Stomach (tissue), 9 donors: Measurements from ENCODE around the gene UNC79. TPM values are rescaled to one million over a fixed set of nuclear protein-coding genes. Genes with fewer than 3 reads are reported as not detected.

Experiments used
- DNase-seq, 2 donors: peaks; one replicate each; pipeline versions ENCODE4 v3.0.0 to v3.0.0-alpha.2; 2013 to 2019
- H3K27ac ChIP-seq, 5 donors: fragments of 200-600 bp in 4 of 5; sonication (generic) in 4 of 5; one replicate each; pipeline ENCODE4 v1.5.1; 2013 to 2019; ENCODE audit warnings: mild to moderate bottlenecking in 1 of 5, moderate library complexity in 1 of 5
- H3K27me3 ChIP-seq, 3 donors: fragments of 200-600 bp; sonication (generic); one replicate each; pipeline ENCODE4 v1.5.1; 2017 to 2019; ENCODE audit warnings: mixed run types in 1 of 3
- H3K36me3 ChIP-seq, 4 donors: fragments of 200-600 bp; sonication (generic); 1 replicate in 3 of 4; 2 replicates in 1 of 4; pipeline ENCODE4 v1.5.1; 2016 to 2019
- H3K4me1 ChIP-seq, 4 donors: fragments of 200-600 bp; sonication (generic); one replicate each; pipeline ENCODE4 v1.5.1; 2016 to 2019
- H3K4me3 ChIP-seq, 4 donors: fragments of 200-600 bp; sonication (generic) in 3 of 4; one replicate each; pipeline ENCODE4 v1.5.1; 2016 to 2019; ENCODE audit warnings: mild to moderate bottlenecking in 1 of 4
- H3K9me3 ChIP-seq, 4 donors: fragments of 200-600 bp; sonication (generic); one replicate each; pipeline ENCODE4 v1.5.1; 2016 to 2019
- CTCF ChIP-seq, 7 experiments: fragments of 450-650 bp in 4 of 7; fragments of 200-600 bp in 3 of 7; sonication (generic) in 3 of 7; IDR thresholded peaks; one replicate each; pipeline ENCODE4 v1.5.1; 2016 to 2019; ENCODE audit warnings: antibody characterized with exemption in 7 of 7, control low read depth in 2 of 7, mild to moderate bottlenecking in 1 of 7
- EP300 ChIP-seq: sonication (generic); formaldehyde crosslinking; IDR thresholded peaks from one replicate; pipeline ENCODE4 v1.6.1; 2017; ENCODE audit warnings: antibody characterized with exemption
- POLR2A ChIP-seq, 4 donors: fragments of 450-650 bp; IDR thresholded peaks; one replicate each; pipeline ENCODE4 v1.6.1; 2016; ENCODE audit warnings: antibody characterized with exemption in 4 of 4, control low read depth in 2 of 4, mild to moderate bottlenecking in 1 of 4, moderate library complexity in 1 of 4
- POLR2AphosphoS5 ChIP-seq, 3 donors: sonication (generic); formaldehyde crosslinking; IDR thresholded peaks; one replicate each; pipeline ENCODE4 v1.6.1; 2016; ENCODE audit warnings: antibody characterized with exemption in 3 of 3
- WGBS, 5 donors: extraction: QIAGEN DNeasy Blood & Tissue Kit in 3 of 5; methylation state at CpG; one replicate each; pipeline versions ENCODE4 v1.1.5 to v1.1.7; 2013 to 2018; 5-methylcytosine and 5-hydroxymethylcytosine counted together
- intact Hi-C: fragments of 100-400 bp; cut with DNase I; formaldehyde crosslinking; loops from one replicate; pipeline ENCODE4 v1.15.1; 2023; ENCODE audit warnings: low total_unique reads
- polyA plus RNA-seq, 3 donors: library from polyadenylated mRNA; stranded (reverse); fragments of 200-250 nt; gene quantifications; one replicate each; pipeline ENCODE4 v1.2.3, GENCODE V29; 2013
- total RNA-seq, 5 donors: library from RNA; depleted of rRNA; stranded (reverse); fragments of >200 nt; gene quantifications; one replicate each; pipeline versions ENCODE4 v1.1.0 to v1.2.3, GENCODE V29; 2014 to 2016
- donor health status: healthy with polysubstance abuse.
- donor health status: Bipolar disorder and iron deficiency.
- donor health status: healthy.

UNC79 gene
- total and polyA plus RNA-seq, 8 donors: under 0.01 to 1.9 (median 0.35) TPM; not detected in 2

GRCh38 chr14:93456356-93456755 lies 25.6 kb downstream of the UNC79 start:
- no peak overlapping the region for H3K4me3 ChIP-seq
- H3K9me3 ChIP-seq: peaks cover 0 to 3% (median 0%) of the 10 kb centered on the region in 4 donors
- intact Hi-C loops: no loop called here
- no peak for DNase-seq
- H3K27ac ChIP-seq: no peak overlapping the region
- H3K4me1 ChIP-seq: no peaks in the 10 kb centered on the region
- TF ChIP-seq CTCF (IDR thresholded peaks at IDR 0.05) (no peak), EP300 (no peak), POLR2A (IDR thresholded peaks at IDR 0.05) (no peak), POLR2AphosphoS5 (IDR thresholded peaks at IDR 0.05) (no peak)
- no peaks in the 10 kb centered on the region for H3K36me3 ChIP-seq
- H3K27me3 ChIP-seq: peaks cover 0 to 4% (median 0%) of the 10 kb centered on the region in 3 donors

GRCh38 chr14:93458234-93458633 lies 27.5 kb downstream of the UNC79 start:
- Histone ChIP-seq H3K4me1 (no peaks in the 10 kb centered on the region), H3K4me3 (no peak overlapping the region), H3K9me3 (peaks cover 0 to 3% (median 0%) of the 10 kb centered on the region in 4 donors), H3K27me3 (peaks cover 0 to 4% (median 0%) of the 10 kb centered on the region in 3 donors), H3K36me3 (no peaks in the 10 kb centered on the region), H3K27ac (no peak overlapping the region)
- no peak for DNase-seq
- TF ChIP-seq CTCF (IDR thresholded peaks at IDR 0.05) (no peak), POLR2A (IDR thresholded peaks at IDR 0.05) (no peak), EP300 (no peak), POLR2AphosphoS5 (IDR thresholded peaks at IDR 0.05) (no peak)
- WGBS, 5 donors: 85 to 96% (median 92%) methylated on average over 1 of the region's 1 CpG
- intact Hi-C loops: no loop called here

- Histone ChIP-seq H3K27ac (no peak overlapping the region), H3K36me3 (no peaks in the 10 kb centered on the region), H3K27me3 (no peaks in the 10 kb centered on the region), H3K9me3 (no peaks in the 10 kb centered on the region), H3K4me1 (no peaks in the 10 kb centered on the region), H3K4me3 (no peak overlapping the region)
- 62 to 71% (median 65%) methylated on average over 3 of the region's 3 CpGs for WGBS, 5 donors
- DNase-seq: no peak
- TF ChIP-seq EP300: no peak
- no peak for TF ChIP-seq POLR2AphosphoS5 (IDR thresholded peaks at IDR 0.05)
- no peak for TF ChIP-seq CTCF (IDR thresholded peaks at IDR 0.05)
- TF ChIP-seq POLR2A (IDR thresholded peaks at IDR 0.05): no peak
- intact Hi-C loops: no loop called here
These were observed 31.7 kb downstream of the UNC79 start for GRCh38 chr14:93462479-93462878.

GRCh38 chr14:93464271-93464670 lies 33.5 kb downstream of the UNC79 start:
- WGBS, 5 donors: 27 to 39% (median 30%) methylated on average over 5 of the region's 5 CpGs
- intact Hi-C loops: no loop called here

More at GRCh38 chr14:93464271-93464670, 33.5 kb downstream of the UNC79 start:
- TF ChIP-seq EP300: no peak
- TF ChIP-seq POLR2A (IDR thresholded peaks at IDR 0.05): no peak
- no peak for TF ChIP-seq CTCF (IDR thresholded peaks at IDR 0.05)
- TF ChIP-seq POLR2AphosphoS5 (IDR thresholded peaks at IDR 0.05): no peak
- no peak for DNase-seq
- Histone ChIP-seq H3K4me3 (no peak overlapping the region), H3K4me1 (no peaks in the 10 kb centered on the region), H3K36me3 (no peaks in the 10 kb centered on the region), H3K27me3 (no peaks in the 10 kb centered on the region), H3K27ac (no peak overlapping the region), H3K9me3 (no peaks in the 10 kb centered on the region)
